ENCODE measurements around the gene CNTNAP5. TPM values are rescaled to one million over a fixed set of nuclear protein-coding genes. Genes with fewer than 3 reads are reported as not detected.

CNTNAP5 gene
- total RNA-seq, 2 experiments from 2014 or later = not detected

DNA sequence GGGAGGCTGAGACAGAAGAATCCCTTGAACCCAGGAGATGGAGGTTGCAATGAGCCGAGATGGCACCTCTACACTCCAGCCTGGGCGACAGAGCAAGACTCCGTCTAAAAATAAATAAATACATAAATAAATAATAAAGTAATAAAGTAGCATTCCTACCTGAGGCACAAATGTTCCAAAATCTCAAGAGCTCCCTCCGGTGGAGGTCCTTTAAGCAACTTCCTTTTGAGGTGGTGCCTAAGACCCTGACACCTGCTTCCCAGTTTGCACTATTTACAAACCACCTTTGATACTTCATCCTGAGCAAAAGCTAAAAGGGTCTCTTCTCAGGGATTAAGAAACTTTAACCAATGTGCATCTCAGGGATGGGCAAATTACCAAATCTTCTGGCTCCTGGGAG lies 505.1 kb downstream of the CNTNAP5 start:
- ChIA-PET POLR2A (no interaction called here), CTCF (interaction anchor here (0.6 kb wide), 1 partner anchor 800 kb away, joined by 3 read pairs; no protein-coding TSS in a partner anchor)

DNA sequence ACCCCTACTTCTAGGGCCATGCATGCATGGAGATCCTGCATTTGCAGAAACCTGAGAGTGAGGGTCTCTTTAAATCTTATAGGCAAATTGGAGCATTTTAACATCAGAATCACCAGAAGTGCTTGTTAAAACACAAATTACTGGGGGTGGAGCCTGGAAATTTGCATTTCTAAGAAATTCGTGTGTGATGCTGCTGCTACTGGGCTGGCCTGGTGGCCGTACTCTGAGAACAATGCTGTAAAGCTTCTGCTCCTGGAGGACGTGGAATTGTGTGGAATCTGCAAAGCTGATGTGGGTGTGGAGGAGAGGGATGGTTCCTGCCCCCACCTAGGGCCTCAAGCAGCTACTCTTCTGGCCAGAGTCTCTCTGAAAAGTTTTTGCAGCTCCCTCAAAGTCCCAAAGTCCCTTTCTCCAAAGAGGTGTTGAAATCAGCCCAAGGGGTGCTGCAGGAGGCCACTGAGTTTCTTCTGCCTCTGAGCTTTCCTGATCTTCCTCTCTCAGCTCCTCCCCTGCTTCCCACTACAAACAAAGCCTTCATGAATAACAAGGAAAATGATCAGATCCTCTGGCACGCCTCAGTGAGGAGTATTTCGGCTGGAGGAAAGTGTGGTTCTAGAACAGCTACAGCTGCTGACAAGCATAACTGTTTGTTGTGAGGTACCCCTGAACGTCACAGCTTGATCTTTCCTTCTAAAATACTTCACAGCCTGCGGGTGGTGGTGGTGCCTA lies 508.3 kb downstream of the CNTNAP5 start:
- POLR2A ChIA-PET = no interaction called here

DNA sequence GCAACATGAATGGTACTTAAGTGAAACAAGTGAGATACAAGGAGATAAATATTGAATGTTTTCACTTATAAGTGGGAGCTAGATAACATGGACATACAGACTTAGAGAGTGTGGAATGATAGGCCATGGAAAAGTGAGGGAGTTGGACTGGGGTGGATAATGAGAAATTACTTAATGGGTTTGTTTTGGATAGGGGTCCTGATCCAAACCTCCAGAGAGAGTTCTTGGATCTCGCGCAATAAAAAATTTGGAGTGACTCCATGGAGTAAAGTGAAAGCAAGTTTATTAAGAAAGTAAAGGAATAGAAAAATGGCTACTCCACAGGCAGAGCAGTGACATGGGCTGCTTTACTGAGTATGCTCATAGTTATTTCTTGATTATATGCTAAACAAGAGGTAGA lies 508.9 kb downstream of the CNTNAP5 start:
- CTCF ChIA-PET = no interaction called here
- POLR2A ChIA-PET = no interaction called here

More for the DNA sequence above, 508.3 kb downstream of the CNTNAP5 start:
- CTCF ChIA-PET = no interaction called here

DNA sequence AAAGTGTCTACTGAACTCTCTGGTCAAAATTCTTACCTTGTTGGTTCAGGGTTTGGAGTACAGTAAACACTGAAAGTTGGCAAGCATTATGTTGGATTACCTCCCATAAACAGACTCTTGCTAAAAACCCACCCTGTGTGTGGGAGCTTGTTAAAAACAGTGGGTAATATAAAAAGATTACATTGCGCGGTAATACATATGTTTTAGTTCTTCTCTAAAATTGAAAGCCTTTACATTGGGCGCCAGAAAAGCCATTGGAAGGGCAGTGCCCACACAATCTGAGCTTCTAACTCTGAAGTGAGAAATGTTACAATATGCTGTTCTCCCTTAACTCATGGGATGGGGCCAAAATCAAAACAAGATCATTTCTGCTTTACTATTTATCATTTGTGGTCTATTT lies 510.7 kb downstream of the CNTNAP5 start:
- ChIA-PET POLR2A (no interaction called here), CTCF (interaction anchor here (0.6 kb wide), 1 partner anchor 1623 kb away, joined by 3 read pairs; no protein-coding TSS in a partner anchor)

DNA sequence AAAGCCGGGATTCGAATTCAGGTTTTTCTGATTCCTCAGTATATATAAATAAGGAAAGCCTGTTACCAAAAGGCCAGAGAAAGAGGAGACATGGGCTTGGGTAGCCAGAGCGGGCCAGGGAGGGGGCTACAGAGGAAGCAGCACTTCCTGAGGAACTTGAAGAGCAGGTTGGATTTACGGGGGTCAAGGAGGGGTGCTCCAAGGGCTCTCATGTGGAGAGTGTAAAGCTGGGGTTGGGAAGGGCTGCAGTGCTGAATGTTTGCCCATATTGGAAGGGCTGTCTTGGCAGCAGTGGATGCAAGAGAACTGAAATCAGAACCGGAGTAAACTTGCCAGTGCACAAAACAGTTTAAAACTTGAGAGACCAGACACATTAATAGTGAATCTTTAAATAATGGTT lies 511.5 kb downstream of the CNTNAP5 start:
- ChIA-PET POLR2A (no interaction called here), CTCF (no interaction called here)

DNA sequence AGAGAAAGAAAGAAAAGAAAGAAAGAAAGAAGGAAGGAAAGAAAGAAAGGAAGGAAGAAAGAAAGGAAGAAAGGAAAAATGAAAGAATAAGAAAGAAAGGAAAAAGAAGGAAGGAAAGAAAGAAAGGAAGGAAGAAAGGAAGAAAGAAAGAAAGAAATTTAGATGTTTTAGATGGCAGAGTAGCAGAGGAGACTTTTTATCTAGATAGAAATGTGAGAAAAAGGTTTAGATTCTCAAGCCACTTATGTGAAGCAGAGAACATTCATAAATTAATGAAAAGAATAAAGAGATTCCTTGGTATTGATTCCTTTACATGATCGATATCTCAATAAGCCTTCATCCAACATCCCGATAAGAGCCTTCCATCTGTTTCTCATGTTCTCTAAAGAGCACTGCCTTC lies 513.5 kb downstream of the CNTNAP5 start:
- ChIA-PET POLR2A (no interaction called here), CTCF (no interaction called here)

DNA sequence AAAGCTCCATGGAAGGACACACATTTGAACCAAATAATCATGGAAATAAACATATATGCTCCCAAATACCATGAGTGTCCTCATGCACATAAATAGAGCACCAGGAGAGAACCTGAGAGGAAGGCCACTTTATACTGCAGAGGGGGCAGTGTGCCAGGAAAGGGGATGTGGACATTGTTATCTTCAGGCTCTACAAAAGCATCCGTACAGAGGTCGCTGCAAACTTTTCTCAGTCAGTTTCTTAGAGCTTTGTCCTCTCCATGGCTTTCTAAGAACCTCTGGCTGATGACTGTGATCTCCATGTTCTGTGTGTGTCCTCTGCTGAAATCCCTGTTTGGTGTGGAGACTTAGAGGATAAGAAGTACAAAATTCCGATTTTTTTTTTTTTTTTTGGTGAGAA lies 515.7 kb downstream of the CNTNAP5 start:
- CTCF ChIA-PET = interaction anchor here (0.6 kb wide), 1 partner anchor 29 kb away, joined by 3 read pairs; no protein-coding TSS in a partner anchor

DNA sequence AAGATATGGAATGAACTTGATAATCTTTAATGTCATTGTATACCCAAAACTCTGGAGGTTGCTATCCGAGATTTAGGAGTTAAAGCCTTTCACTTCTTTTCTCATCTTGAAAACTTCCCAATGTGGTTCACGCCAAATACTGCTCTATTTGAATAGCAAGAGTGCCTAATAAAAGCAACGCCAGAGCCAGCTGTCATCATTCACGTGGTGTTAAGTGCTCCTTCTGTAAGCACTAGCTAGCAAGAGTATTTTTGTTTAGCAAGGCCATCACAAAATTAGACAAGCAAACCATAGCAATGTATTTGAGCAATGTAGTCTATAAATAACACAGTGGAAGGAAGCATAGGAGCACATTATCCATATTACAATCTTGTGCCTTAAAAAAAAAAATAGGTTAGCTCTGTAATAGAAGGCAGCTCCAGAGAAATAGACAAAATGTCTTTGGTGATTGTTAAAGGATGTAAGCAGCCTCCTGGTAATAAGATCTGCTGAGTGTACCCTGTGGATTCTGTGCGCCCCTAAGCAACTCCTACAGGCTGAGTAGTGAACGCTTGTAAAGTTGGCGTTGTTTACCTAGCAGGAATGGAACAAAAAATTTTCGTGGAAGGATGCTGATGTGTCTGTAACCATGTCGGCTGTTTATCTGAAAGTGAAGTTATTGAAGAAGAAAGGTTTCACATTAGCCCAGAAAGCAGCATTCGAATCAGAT lies 518.0 kb downstream of the CNTNAP5 start:
- CTCF ChIA-PET = no interaction called here
- POLR2A ChIA-PET = no interaction called here

More for the DNA sequence above, 515.7 kb downstream of the CNTNAP5 start:
- POLR2A ChIA-PET = no interaction called here

DNA sequence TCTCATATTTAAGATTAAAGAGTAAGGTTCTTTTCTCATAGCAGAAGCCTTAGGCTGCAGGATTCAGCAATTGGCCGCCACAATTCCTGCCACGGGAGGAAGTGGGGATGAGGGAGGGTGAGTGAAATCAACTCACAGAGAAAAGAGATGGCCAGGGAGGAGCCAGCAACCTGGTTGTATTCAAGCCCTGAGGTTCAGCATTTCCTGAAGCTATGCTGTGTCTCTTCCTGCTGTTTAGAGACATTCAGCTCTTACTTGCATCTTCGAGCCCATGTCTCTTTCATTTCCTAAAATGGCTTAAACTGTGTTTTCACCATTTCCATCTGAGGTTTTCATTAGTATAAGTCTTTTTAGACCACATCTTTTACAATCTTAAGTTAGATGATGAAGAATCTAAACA lies 522.6 kb downstream of the CNTNAP5 start:
- CTCF ChIA-PET = no interaction called here
- POLR2A ChIA-PET = no interaction called here

DNA sequence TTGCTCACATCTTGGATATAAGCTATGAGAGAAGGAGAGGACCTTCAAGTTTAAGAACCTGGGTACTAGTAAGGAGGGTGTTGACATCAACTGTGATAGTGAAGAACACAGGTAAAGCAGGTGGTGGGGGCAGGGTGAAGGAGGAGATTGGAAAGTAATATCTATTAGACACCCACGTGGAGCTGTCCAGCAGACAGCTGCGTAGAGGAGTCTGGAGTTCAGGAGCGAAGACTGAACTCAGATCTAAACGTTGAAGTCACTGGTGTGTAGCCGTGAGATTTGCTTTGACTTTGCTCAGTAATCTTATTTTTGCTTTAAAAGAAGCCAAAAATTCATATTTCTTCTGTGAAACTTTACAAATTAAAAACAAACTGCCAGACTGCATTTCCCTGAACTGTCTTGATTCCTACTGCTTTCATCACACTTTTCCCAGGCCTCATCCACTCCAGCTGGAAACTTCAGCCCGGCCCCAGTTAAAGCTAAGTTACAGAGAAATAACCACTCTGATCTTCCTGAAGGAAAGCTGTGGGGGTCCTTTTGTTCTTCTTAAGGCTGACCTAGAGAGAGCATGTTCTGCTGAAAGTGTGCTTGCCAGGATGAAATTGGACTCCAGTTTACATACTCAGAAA lies 533.3 kb downstream of the CNTNAP5 start:
- ChIA-PET CTCF (no interaction called here), POLR2A (no interaction called here)

DNA sequence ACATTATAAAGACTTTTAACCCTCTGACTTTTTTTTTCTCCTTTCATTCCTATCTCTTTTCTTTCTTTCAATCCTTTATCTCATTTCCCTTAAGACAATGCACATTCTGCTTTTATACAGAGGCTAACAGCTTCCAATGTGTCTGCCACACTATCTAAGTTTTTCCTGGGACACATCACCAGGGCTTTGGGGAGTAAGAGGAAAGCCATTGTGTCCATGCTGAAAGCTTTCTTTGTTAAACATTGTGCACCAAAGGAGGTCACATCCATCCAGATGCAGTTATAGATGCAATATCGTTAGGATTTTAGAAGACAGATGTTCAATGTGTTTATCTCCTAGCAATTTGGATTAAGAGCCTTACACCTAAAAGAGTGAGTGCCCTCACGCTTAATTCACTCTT lies 534.1 kb downstream of the CNTNAP5 start:
- CTCF ChIA-PET = no interaction called here
- POLR2A ChIA-PET = no interaction called here

DNA sequence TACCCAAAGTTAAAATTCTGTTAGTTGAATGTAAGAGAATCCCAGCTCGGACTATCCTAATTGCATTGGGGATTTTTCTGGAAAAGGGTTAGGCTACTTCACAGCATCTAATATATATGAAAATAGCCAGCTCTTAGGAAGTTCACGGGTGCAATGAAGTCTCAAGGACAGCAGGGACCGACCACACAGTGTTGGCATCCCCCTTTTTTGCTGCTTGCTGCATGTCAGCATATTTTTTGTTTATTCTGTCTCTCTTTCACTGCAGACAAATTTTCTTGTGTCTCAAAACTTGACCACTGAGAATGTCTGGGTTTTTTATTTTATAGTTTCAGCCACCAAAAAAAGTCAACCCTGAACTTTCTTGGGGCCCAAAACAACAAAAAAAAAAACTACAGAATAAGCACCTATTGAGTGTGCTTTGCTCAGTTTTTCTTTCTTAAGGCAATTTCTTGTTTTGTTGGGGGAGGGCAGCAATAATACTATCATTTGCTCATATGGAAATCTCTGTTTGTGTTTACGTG lies 535.6 kb downstream of the CNTNAP5 start:
- CTCF ChIA-PET = no interaction called here
- POLR2A ChIA-PET = no interaction called here

DNA sequence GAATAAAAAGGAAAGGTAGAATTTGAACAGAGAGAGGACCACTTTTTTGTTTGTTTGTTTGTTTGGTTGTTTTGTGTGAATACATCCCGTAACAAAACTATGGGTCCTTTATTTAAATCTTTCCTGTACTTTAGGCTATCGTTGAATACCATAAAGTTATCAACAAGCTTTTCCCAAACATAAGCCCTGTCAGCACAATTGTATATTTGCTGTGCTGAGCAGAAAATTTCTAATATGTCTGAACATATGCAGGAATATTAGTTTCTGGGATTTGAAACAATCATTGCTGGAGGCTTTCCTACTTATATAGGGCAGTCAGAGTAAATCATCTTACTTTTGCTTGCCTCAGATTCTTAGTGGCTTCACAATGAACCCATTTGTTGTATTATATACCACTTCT lies 536.4 kb downstream of the CNTNAP5 start:
- ChIA-PET CTCF (no interaction called here), POLR2A (no interaction called here)

DNA sequence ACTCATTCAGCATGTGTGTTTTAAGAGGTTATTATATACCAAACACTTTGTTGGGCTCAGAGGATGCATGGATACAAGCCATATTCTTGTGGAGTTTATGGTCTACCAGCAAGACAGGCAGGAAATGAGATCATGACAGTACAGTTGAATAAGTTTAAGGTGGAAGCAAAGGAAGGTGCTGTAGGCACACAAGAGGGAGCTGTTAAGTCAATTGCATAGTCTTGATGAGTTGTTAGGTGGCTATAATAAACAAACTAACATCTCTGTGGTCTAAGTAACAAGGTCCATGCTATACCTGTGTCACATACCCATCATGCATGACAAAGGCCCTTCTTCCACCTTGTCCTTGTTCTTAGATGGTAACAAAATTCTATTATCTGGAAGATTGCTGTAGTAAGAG lies 538.3 kb downstream of the CNTNAP5 start:
- ChIA-PET POLR2A (no interaction called here), CTCF (no interaction called here)

DNA sequence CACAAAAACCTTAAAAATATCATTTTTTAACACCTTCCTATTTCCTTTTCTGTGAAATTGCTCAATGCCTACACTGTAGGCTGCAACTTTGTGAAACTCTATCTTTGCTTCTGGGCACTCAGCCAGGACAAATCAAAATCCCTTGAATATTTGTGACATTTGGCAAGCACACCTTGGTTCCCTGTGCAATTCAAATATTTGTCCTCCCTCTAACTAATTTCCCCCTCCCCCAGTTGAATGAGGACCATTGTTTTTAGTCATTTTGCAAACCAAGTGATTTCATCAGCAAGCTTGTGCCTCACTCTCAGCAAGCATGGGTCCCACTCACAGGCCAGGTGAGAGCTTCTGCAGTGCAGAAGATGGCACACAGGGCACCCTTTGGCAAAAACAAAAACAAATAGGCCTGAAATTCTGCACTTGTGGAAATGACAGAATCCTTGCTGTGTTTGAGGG lies 541.5 kb downstream of the CNTNAP5 start:
- ChIA-PET CTCF (no interaction called here), POLR2A (no interaction called here)

DNA sequence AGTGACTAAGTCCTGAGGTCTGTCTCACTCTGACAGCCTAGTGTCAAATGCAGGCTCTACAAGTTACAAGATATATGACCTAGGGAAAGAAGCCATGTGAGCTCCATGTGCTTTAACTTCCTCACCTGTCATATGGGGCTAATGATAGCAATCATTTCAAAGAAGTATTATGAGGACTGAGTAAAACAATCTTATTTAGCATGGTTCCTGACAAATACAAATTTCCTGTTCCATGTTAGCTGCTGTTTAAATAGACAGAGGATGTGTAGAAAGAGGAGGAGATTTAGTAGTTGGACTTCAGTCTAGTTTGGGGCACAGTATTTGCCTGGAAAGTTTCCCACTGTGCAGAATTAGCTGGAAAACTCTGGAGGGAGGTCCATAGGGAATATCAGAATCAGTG lies 545.8 kb downstream of the CNTNAP5 start:
- ChIA-PET POLR2A (no interaction called here), CTCF (no interaction called here)

DNA sequence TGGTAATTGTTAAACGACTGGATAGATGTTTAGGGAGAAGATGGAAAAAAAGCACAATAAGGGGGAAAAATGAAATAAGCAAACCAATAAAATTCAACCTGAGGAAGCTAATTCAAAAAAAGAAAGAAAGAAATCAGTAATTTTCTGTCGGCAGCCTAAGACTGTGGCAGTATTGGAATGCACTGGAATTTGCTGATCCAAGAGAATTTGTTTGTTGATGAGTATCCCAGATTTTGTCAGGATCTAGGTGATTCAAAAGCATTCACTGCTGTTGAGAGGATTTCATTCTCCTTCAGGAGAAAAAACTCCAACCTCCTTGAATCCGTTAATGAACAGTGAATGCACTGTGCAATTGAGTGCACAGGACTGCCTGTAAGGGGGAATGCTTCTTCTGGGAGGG lies 546.7 kb downstream of the CNTNAP5 start:
- ChIA-PET POLR2A (no interaction called here), CTCF (no interaction called here)

DNA sequence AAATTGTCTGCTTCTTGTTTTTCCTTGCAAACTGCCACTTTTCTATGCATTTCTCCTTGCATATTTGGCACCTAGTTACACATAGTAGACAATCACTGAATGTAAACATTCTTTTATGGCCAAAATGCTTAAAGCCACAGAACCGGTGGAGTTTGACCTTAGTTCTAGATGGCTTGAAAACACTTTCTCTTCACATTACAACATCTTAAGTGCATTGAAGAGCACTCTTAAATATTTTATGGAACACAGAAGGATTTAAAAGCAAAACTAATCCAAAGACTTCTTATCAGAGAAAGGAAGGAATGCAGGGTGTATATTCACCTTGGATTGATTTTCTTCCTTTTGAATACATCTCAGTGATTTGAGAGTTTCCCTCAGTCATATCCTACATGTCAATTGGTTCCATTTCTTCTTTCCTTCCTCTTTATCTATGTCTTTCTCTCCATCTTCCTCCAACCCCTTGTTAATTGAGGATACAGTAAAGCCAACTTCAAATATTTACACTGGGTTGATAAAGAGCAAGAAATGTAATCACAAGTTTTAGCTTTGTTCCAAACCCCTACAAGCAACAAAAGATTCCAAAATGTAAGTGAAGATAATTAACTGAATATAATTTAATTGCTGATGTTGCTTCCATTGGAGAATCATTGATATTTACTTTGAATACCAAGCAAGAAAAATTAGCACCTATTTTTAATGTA lies 548.0 kb downstream of the CNTNAP5 start:
- CTCF ChIA-PET = no interaction called here
- POLR2A ChIA-PET = no interaction called here

DNA sequence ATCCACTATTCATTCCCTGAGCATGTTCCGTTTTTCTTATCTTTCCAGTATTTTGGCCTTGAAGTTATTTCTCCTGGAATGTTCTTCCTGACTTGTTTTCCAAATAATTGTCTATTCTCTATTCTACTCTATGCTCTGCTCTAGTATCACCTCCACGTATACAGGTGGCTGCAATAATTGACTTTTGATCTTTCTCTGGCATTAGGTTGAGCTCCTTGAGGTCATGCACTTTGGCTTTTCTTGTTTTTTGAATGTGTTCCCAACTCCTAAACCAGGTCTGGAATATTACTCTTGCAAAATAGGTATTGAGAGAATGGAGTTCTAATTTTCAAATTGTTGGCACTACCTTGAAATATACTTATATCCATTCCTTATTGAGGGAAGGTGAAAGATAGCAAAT lies 550.4 kb downstream of the CNTNAP5 start:
- CTCF ChIA-PET = no interaction called here
- POLR2A ChIA-PET = no interaction called here

DNA sequence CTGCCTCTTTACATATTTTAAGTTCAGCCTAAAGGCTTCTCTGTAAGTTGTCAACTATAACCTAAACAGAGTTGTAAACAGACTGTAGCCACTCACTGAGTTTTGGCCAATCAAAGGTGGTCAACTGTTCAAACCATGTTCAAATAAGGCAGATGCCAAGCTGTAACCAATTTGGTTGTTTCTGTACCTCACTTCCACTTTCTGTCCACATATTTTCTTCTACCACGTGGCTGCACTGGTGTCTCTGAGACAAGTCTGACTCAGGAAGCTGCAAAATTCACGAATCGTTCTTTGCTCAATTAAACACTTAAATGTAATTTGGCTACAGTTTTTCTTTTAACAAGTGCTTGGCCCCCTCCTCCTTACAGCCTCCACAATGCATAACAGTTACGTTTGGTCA lies 555.2 kb downstream of the CNTNAP5 start:
- POLR2A ChIA-PET = no interaction called here
- CTCF ChIA-PET = no interaction called here

DNA sequence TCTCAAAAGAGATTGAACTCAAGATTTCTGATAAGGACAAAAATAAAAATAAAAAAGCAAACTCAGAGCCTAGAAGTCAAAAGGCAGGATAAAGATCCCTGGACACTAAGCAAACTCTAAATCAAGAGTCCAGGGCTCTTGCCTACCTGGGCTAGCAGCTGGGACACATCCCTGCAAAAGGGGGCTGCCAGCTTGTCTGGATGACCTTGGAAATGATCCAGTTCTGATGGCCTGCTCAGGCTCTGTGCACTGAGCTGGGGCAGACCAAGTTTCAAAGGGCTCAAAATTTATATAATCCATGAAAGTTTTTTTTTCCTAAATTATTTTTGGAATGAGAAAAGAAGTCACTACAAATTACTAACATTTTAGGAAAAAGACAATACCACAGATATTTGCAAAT lies 557.3 kb downstream of the CNTNAP5 start:
- ChIA-PET CTCF (no interaction called here), POLR2A (no interaction called here)
